Ectodermal cell (in vitro differentiated cells): ENCODE measurements around the gene RAB25.

ENCODE experiments used
- H3K27ac ChIP-seq: 2 replicates; pipeline ENCODE4 v1.7.0; 2013; ENCODE audit warnings: mild to moderate bottlenecking, low read depth, low read length; ENCODE audit not compliant: insufficient read depth, poor library complexity, severe bottlenecking
- H3K27me3 ChIP-seq: 2 replicates; pipeline ENCODE4 v1.7.0; 2013; ENCODE audit warnings: mild to moderate bottlenecking, low read length; ENCODE audit not compliant: insufficient read depth, control insufficient read depth, poor library complexity, severe bottlenecking
- H3K36me3 ChIP-seq: one replicate; pipeline ENCODE4 v1.7.0; 2013; ENCODE audit warnings: low read length; ENCODE audit not compliant: control insufficient read depth, insufficient read depth
- H3K4me1 ChIP-seq: one replicate; pipeline ENCODE4 v1.7.0; 2013; ENCODE audit warnings: low read length; ENCODE audit not compliant: control insufficient read depth, insufficient read depth
- H3K4me3 ChIP-seq: 2 replicates; pipeline ENCODE4 v1.7.0; 2013; ENCODE audit warnings: low read depth, low read length, control low read depth; ENCODE audit not compliant: insufficient read depth
- H3K9me3 ChIP-seq: 2 replicates; pipeline ENCODE4 v1.7.0; 2013; ENCODE audit warnings: mild to moderate bottlenecking, low read length, moderate library complexity; ENCODE audit not compliant: control insufficient read depth
- WGBS, 2 experiments: methylation state at CpG; one replicate each; pipeline ENCODE4 v1.1.7; 2013; ENCODE audit warnings: missing lambda C conversion rate in 2 of 2; 5-methylcytosine and 5-hydroxymethylcytosine counted together

Gene RAB25

GRCh38 chr1:156106624-156107488, 45.9 kb downstream of the RAB25 start:
- H3K9me3 ChIP-seq: no peaks in the 10 kb centered on the region
- WGBS, 2 experiments: 22 to 23% methylated on average over 10 of the region's 14 CpGs
- no peaks in the 10 kb centered on the region for H3K36me3 ChIP-seq
- no peaks in the 10 kb centered on the region for H3K27me3 ChIP-seq
- peaks cover 45% of the 10 kb centered on the region for H3K4me1 ChIP-seq
- peak overlapping the region; percentile 96 for H3K27ac ChIP-seq
- H3K4me3 ChIP-seq: no peak overlapping the region

GRCh38 chr1:156108057-156108456, 47.1 kb downstream of the RAB25 start:
- H3K4me1 ChIP-seq: peaks cover 46% of the 10 kb centered on the region
- H3K36me3 ChIP-seq: no peaks in the 10 kb centered on the region
- H3K27ac ChIP-seq: no peak overlapping the region
- H3K9me3 ChIP-seq: no peaks in the 10 kb centered on the region
- no peak overlapping the region for H3K4me3 ChIP-seq
- 94 to 96% methylated on average over 3 of the region's 3 CpGs for WGBS, 2 experiments
- no peaks in the 10 kb centered on the region for H3K27me3 ChIP-seq

- no peak overlapping the region for H3K27ac ChIP-seq
- peaks cover 46% of the 10 kb centered on the region for H3K4me1 ChIP-seq
- no peaks in the 10 kb centered on the region for H3K27me3 ChIP-seq
- WGBS, 2 experiments: 95% methylated on average over 6 of the region's 6 CpGs
- H3K4me3 ChIP-seq: no peak overlapping the region
- H3K36me3 ChIP-seq: no peaks in the 10 kb centered on the region
- H3K9me3 ChIP-seq: no peaks in the 10 kb centered on the region
These were observed 47.8 kb downstream of the RAB25 start for GRCh38 chr1:156108664-156109241.

DNA sequence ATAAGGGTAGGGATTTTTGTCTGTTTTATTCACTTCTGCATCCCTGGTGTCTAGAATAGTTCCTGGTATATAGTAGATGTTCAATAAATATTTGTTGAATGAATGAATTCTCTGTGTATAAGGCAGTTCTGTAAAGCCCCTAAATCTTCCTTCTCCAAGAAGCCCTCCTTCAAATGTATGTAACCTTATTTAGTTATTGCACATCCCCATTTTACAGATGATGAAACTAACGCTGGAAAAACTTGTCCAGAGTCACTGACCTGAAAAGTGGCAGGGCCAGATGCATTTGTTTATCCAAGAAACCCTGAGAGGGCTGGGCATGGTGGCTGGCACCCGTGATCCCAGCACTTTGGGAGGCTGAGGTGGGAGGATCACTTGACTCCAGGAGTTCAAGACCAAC, 49.3 kb downstream of the RAB25 start:
- H3K9me3 ChIP-seq: no peaks in the 10 kb centered on the region
- H3K27me3 ChIP-seq: peaks cover 7% of the 10 kb centered on the region
- H3K27ac ChIP-seq: no peak overlapping the region
- WGBS, 2 experiments: 90 to 92% methylated on average over 2 of the region's 2 CpGs
- no peaks in the 10 kb centered on the region for H3K36me3 ChIP-seq
- H3K4me3 ChIP-seq: no peak overlapping the region
- H3K4me1 ChIP-seq: peaks cover 44% of the 10 kb centered on the region

- Histone ChIP-seq H3K9me3 (no peaks in the 10 kb centered on the region), H3K36me3 (no peaks in the 10 kb centered on the region), H3K4me3 (no peak overlapping the region), H3K4me1 (peaks cover 40% of the 10 kb centered on the region), H3K27me3 (peaks cover 12% of the 10 kb centered on the region), H3K27ac (no peak overlapping the region)
- 94 to 97% methylated on average over 4 of the region's 4 CpGs for WGBS, 2 experiments
These were observed 50.5 kb downstream of the RAB25 start for GRCh38 chr1:156111355-156111962.

DNA sequence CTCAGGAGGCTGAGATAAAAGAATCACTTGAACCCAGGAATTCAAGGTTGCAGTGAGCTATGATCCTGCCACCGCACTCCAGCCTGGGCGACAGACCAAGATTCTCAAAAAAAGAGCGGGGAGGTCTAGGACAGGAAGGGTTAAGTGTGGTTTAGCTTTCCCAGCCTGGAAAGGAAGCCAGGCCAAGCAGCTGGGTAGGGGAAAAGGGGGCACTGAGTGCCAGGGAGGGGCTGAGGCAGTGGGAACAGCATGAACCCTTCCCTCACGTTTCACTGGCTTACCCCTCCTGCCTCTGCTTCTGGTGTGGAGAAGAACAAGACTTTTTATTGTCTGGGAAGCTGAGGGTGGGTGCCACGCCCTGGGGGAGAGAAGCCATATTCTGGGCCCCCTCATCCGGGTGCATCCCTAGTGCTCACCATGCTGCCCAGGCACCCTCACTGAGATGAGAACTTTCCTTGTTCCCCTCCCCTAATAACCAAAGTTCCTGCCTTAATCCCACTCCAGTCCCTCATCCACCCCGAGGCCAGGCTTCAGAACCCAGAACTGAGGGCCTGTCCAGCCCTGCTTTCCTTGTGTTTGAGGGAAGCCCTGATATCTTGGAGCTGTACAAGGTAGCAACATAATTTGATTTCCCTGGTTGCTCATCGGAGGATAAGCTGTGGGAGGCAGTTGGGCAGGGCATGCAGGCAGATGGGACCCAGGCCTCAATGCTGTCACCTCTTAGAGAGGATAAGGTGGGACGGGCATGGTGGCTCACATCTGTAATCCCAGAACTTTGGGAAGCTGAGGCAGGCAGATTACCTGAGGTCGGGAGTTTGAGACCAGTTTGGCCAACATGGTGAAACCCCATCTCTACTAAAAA, 51.5 kb downstream of the RAB25 start:
- H3K36me3 ChIP-seq: no peaks in the 10 kb centered on the region
- H3K4me1 ChIP-seq: peaks cover 30% of the 10 kb centered on the region
- peaks cover 12% of the 10 kb centered on the region for H3K27me3 ChIP-seq
- H3K4me3 ChIP-seq: no peak overlapping the region
- 84% methylated on average over 10 of the region's 10 CpGs for WGBS, 2 experiments
- no peak overlapping the region for H3K27ac ChIP-seq
- no peaks in the 10 kb centered on the region for H3K9me3 ChIP-seq

DNA sequence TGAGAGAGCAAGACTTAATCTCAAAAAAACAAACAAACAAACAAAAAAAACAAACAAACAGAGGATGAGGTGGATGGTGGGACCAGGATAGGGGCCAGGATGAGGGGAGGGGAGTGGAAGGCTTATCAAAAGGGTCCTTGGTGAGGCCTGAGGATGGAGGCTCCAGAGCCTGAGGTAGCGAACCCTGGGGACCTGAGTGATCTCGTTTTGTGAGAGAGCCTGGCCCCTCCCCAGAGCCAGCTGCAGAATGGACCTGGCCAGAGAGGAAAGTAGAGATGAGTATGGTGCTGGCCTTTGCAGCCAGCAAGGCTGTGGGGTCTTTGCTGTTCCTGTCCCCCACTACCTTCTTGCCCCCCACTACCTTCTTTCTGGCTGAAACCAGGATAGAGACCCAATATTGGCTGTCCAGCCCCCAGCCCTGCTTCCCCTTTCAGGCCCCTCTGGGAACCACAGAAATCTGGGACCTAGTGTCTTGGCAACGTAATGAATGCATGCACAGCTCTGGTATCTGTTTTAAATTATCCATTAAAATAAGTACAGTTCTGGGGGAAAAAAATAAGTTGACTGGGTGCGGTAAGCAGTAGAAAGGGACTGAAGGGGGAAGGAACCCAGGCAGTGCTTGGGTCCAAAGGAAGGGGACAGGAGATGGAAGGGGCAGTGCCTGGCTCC, 52.5 kb downstream of the RAB25 start:
- Histone ChIP-seq H3K4me3 (no peak overlapping the region), H3K36me3 (no peaks in the 10 kb centered on the region), H3K4me1 (peaks cover 30% of the 10 kb centered on the region), H3K9me3 (no peaks in the 10 kb centered on the region), H3K27me3 (peaks cover 12% of the 10 kb centered on the region), H3K27ac (no peak overlapping the region)
- WGBS, 2 experiments: 57 to 65% methylated on average over 4 of the region's 4 CpGs

DNA sequence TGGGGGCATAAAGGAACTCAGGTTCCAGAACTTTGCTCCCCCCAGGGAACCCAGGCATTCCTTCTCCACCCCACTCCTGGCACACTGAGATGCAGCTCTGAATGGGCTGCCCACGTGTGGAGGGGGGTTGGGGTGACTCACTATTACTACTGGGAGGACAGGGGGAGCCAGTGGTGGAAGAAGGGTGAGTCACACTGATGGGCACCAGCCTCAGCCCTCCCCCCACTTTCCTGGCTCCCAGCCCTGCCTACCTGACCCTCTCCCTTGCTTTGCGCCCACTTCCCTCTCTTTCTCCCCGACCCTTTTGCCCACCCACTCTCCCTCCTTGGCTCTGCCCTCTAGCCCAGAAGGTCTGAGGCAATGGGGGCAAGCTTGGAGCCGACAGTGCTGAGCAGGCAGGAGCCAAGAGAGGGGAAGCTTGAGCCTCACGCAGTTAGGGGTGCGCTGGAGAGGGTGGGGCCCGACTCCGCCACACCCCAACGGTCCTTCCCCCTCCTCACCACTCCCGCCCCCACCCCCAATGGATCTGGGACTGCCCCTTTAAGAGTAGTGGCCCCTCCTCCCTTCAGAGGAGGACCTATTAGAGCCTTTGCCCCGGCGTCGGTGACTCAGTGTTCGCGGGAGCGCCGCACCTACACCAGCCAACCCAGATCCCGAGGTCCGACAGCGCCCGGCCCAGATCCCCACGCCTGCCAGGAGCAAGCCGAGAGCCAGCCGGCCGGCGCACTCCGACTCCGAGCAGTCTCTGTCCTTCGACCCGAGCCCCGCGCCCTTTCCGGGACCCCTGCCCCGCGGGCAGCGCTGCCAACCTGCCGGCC, 53.4 kb downstream of the RAB25 start, which contains the start of gene LMNA:
LMNA (plus strand) TSS at position 611 of the 818 bp plus-strand sequence. CDS start 208 bp downstream, outside the sequence.
- Histone ChIP-seq H3K27ac (no peak within 1 kb of the TSS), H3K9me3 (no peaks in the 10 kb centered on the region), H3K36me3 (no peaks in the 10 kb centered on the region), H3K27me3 (peaks cover 12% of the 10 kb centered on the region), H3K4me1 (peaks cover 30% of the 10 kb centered on the region), H3K4me3 (peak within 1 kb of the TSS; percentile 48)
- WGBS, 2 experiments: 1 to 2% methylated on average over 36 to 37 of the region's 37 CpGs
